H1 (cell line): ENCODE measurements around the gene IL9R. TPM values are rescaled to one million over a fixed set of nuclear protein-coding genes. Genes with fewer than 3 reads are reported as not detected.

Experiments used
- CTCF ChIA-PET: fragments of 300-600 bp; sonication (Branson Sonifier 250); formaldehyde crosslinking; loops from one replicate; lab custom pipeline; 2021; ENCODE audit not compliant: partially characterized antibody; lab: Charles Lee
- POLR2A ChIA-PET: fragments of 300-600 bp; sonication (Branson Sonifier 250); formaldehyde crosslinking; loops from one replicate; lab custom pipeline; 2021; ENCODE audit warnings: inconsistent platforms; ENCODE audit not compliant: partially characterized antibody; lab: Charles Lee
- DNase-seq, 2 experiments: peaks; one replicate each; pipeline versions ENCODE4 v3.0.0 to v3.0.0-alpha.2; 2010 to 2022; ENCODE audit warnings: low spot score in 2 of 2, low read depth in 1 of 2, mixed read lengths in 1 of 2
- FAIRE-seq: peaks from 2 replicates; lab custom pipeline; 2011; peaks lifted over from hg19 to GRCh38; lab: Jason Lieb, UNC
- H2AFZ ChIP-seq: 2 replicates; pipeline ENCODE4 v1.8.1; 2012; ENCODE audit warnings: low read length, inconsistent platforms
- H2AK5ac ChIP-seq: 2 replicates; pipeline ENCODE4 v1.6.1; 2013; ENCODE audit warnings: low read depth, low read length
- H2BK120ac ChIP-seq: replicated peaks from 2 replicates; pipeline ENCODE3; 2013; ENCODE audit warnings: low read depth, low read length, inconsistent platforms
- H2BK12ac ChIP-seq: 2 replicates; pipeline ENCODE4 v1.6.1; 2013; ENCODE audit warnings: low read depth, low read length
- H2BK15ac ChIP-seq: 2 replicates; pipeline ENCODE4 v1.6.1; 2013; ENCODE audit warnings: low read length
- H2BK20ac ChIP-seq: 2 replicates; pipeline ENCODE4 v1.6.1; 2013; ENCODE audit warnings: low read length
- H2BK5ac ChIP-seq: 2 replicates; pipeline ENCODE4 v1.6.1; 2013; ENCODE audit warnings: low read depth, low read length
- H3K14ac ChIP-seq: 2 replicates; pipeline ENCODE4 v1.6.1; 2013; ENCODE audit warnings: inconsistent platforms; ENCODE audit not compliant: insufficient read length
- H3K18ac ChIP-seq: 2 replicates; pipeline ENCODE4 v1.6.1; 2013; ENCODE audit warnings: low read length; ENCODE audit errors: extremely low read depth
- H3K23ac ChIP-seq: 2 replicates; pipeline ENCODE4 v1.6.1; 2013; ENCODE audit warnings: inconsistent platforms; ENCODE audit not compliant: insufficient read length
- H3K23me2 ChIP-seq: 2 replicates; pipeline ENCODE4 v1.6.1; 2013; ENCODE audit warnings: low read depth, low read length
- H3K27ac ChIP-seq: 2 replicates; pipeline ENCODE4 v1.6.1; 2011; ENCODE audit warnings: low read depth, low read length, inconsistent platforms
- H3K27me3 ChIP-seq, 4 experiments: replicated peaks in 1 of 4; 1 replicate in 1 of 4; 2 replicates in 3 of 4; pipeline versions ENCODE4 v1.6.1 to v1.8.1; 2011 to 2013; ENCODE audit warnings: low read length in 3 of 4, mild to moderate bottlenecking in 3 of 4, inconsistent platforms in 2 of 4, mixed read lengths in 2 of 4, moderate library complexity in 1 of 4; ENCODE audit not compliant: control insufficient read depth in 3 of 4, insufficient read depth in 3 of 4; ENCODE audit errors: extremely low read depth in 1 of 4
- H3K36me3 ChIP-seq, 4 experiments: 2 replicates each; pipeline versions ENCODE4 v1.6.1 to v1.8.1; 2011 to 2013; ENCODE audit warnings: mild to moderate bottlenecking in 4 of 4, low read length in 3 of 4, moderate library complexity in 2 of 4, control low read depth in 1 of 4, inconsistent platforms in 1 of 4; ENCODE audit not compliant: insufficient read depth in 4 of 4, control insufficient read depth in 2 of 4
- H3K4ac ChIP-seq: replicated peaks from 2 replicates; pipeline ENCODE3; 2013; ENCODE audit warnings: low read length, low read depth, mixed read lengths, inconsistent platforms; ENCODE audit not compliant: insufficient read length
- H3K4me1 ChIP-seq, 4 experiments: replicated peaks in 1 of 4; 1 replicate in 1 of 4; 2 replicates in 3 of 4; pipeline versions ENCODE4 v1.6.1 to v1.8.1; 2011 to 2013; ENCODE audit warnings: low read length in 3 of 4, inconsistent platforms in 2 of 4, mixed read lengths in 1 of 4; ENCODE audit not compliant: insufficient read depth in 4 of 4, control insufficient read depth in 3 of 4
- H3K4me2 ChIP-seq, 2 experiments: 2 replicates each; pipeline versions ENCODE4 v1.6.1 to v1.8.1; 2011 to 2013; ENCODE audit warnings: low read depth in 2 of 2, low read length in 2 of 2, control low read depth in 1 of 2, inconsistent platforms in 1 of 2, mild to moderate bottlenecking in 1 of 2; ENCODE audit not compliant: insufficient read depth in 1 of 2
- H3K4me3 ChIP-seq, 4 experiments: fragments of 200-600, 300-600 bp in 1 of 4; sonication (generic), shearing (Covaris generic), sonication (Bioruptor Twin) in 1 of 4; 2 replicates each; pipeline versions ENCODE4 v1.5.1 to v1.8.1; 2011 to 2016; ENCODE audit warnings: low read length in 4 of 4, low read depth in 3 of 4, control low read depth in 2 of 4, inconsistent platforms in 2 of 4, mild to moderate bottlenecking in 2 of 4, mixed read lengths in 1 of 4, moderate library complexity in 1 of 4; ENCODE audit not compliant: insufficient read depth in 2 of 4; ENCODE audit errors: extremely low read depth in 1 of 4
- H3K56ac ChIP-seq: replicated peaks from 2 replicates; pipeline ENCODE3; 2013; ENCODE audit warnings: low read depth, mild to moderate bottlenecking, mixed read lengths, low read length, inconsistent platforms; ENCODE audit not compliant: insufficient read length
- H3K79me1 ChIP-seq: 2 replicates; pipeline ENCODE4 v1.6.1; 2013; ENCODE audit warnings: low read depth, low read length, control low read depth
- H3K79me2 ChIP-seq, 2 experiments: 2 replicates each; pipeline versions ENCODE4 v1.6.1 to v1.8.1; 2012 to 2013; ENCODE audit warnings: low read length in 2 of 2, mild to moderate bottlenecking in 2 of 2, inconsistent platforms in 1 of 2; ENCODE audit not compliant: insufficient read depth in 2 of 2, control insufficient read depth in 1 of 2
- H3K9ac ChIP-seq, 4 experiments: replicated peaks in 1 of 4; 1 replicate in 1 of 4; 2 replicates in 3 of 4; pipeline versions ENCODE4 v1.6.1 to v1.8.1; 2011 to 2013; ENCODE audit warnings: low read depth in 3 of 4, low read length in 3 of 4, control low read depth in 2 of 4, mild to moderate bottlenecking in 2 of 4, moderate library complexity in 2 of 4, inconsistent platforms in 1 of 4; ENCODE audit errors: extremely low read depth in 1 of 4
- H3K9me3 ChIP-seq, 2 experiments: 2 replicates each; pipeline versions ENCODE4 v1.6.1 to v1.8.1; 2012 to 2013; ENCODE audit warnings: mild to moderate bottlenecking in 2 of 2, moderate library complexity in 2 of 2, control low read depth in 1 of 2, inconsistent platforms in 1 of 2, low read depth in 1 of 2, low read length in 1 of 2, mixed read lengths in 1 of 2; ENCODE audit not compliant: insufficient read depth in 2 of 2
- H4K20me1 ChIP-seq, 2 experiments: replicated peaks in 1 of 2; 2 replicates each; pipeline versions ENCODE3 to v1.8.1; 2011 to 2013; ENCODE audit warnings: inconsistent platforms in 2 of 2, low read length in 2 of 2, mild to moderate bottlenecking in 1 of 2; ENCODE audit not compliant: insufficient read depth in 2 of 2, control insufficient read depth in 1 of 2
- H4K5ac ChIP-seq: 2 replicates; pipeline ENCODE4 v1.6.1; 2013; ENCODE audit warnings: low read length, low read depth, mixed read lengths, inconsistent platforms; ENCODE audit not compliant: insufficient read length
- H4K8ac ChIP-seq: 2 replicates; pipeline ENCODE4 v1.8.0; 2013; ENCODE audit warnings: mild to moderate bottlenecking, moderate library complexity, low read length, inconsistent platforms; ENCODE audit not compliant: insufficient read depth; ENCODE audit errors: extremely low read depth
- H4K91ac ChIP-seq: replicated peaks from 2 replicates; pipeline ENCODE3; 2013; ENCODE audit warnings: low read length, mixed read lengths, inconsistent platforms; ENCODE audit not compliant: insufficient read length
- BCL11A ChIP-seq, 2 experiments: IDR thresholded peaks; one replicate each; pipeline ENCODE4 v1.6.1; 2011; ENCODE audit warnings: low read depth in 2 of 2, low read length in 2 of 2, mild to moderate bottlenecking in 2 of 2
- CEBPB ChIP-seq: IDR thresholded peaks from 2 replicates; pipeline ENCODE4 v1.6.1; 2012; ENCODE audit warnings: low read depth, low read length
- E2F6 ChIP-seq: IDR thresholded peaks from 2 replicates; pipeline ENCODE4 v1.6.1; 2012; ENCODE audit warnings: inconsistent platforms
- JUN ChIP-seq: IDR thresholded peaks from 2 replicates; pipeline ENCODE4 v1.6.1; 2011; ENCODE audit warnings: low read depth, mild to moderate bottlenecking, improper control_type of control experiment, low read length
- POLR2AphosphoS5 ChIP-seq: IDR thresholded peaks from 2 replicates; pipeline ENCODE4 v1.6.1; 2011; ENCODE audit warnings: low read depth, low read length
- RAD21 ChIP-seq, 2 experiments: IDR thresholded peaks in 1 of 2; conservative IDR thresholded peaks in 1 of 2; 2 replicates each; pipeline ENCODE4 v1.6.1; 2011; ENCODE audit warnings: low read depth in 2 of 2, low read length in 2 of 2, improper control_type of control experiment in 1 of 2, inconsistent platforms in 1 of 2, mild to moderate bottlenecking in 1 of 2, moderate library complexity in 1 of 2
- RXRA ChIP-seq: IDR thresholded peaks from 2 replicates; pipeline ENCODE4 v1.6.1; 2011; ENCODE audit warnings: low read depth, mild to moderate bottlenecking, low read length, moderate library complexity; ENCODE audit not compliant: insufficient read depth
- SAP30 ChIP-seq: fragments of 300-600 bp; sonication (generic); IDR thresholded peaks from 2 replicates; pipeline ENCODE4 v1.7.1; 2012; ENCODE audit warnings: low read length, moderate library complexity, mild to moderate bottlenecking, inconsistent platforms; ENCODE audit not compliant: insufficient read depth, insufficient replicate concordance
- SIN3A ChIP-seq, 2 experiments: IDR thresholded peaks in 1 of 2; conservative IDR thresholded peaks in 1 of 2; 2 replicates each; pipeline ENCODE4 v1.6.1; 2011 to 2012; ENCODE audit warnings: low read length in 2 of 2, improper control_type of control experiment in 1 of 2, low read depth in 1 of 2, mild to moderate bottlenecking in 1 of 2
- SUZ12 ChIP-seq: fragments of 200-600 bp; sonication (generic); IDR thresholded peaks from 2 replicates; pipeline ENCODE4 v1.6.1; 2012; ENCODE audit warnings: mild to moderate bottlenecking, inconsistent platforms, low read length, moderate library complexity, mixed read lengths
- TAF7 ChIP-seq: optimal IDR thresholded peaks from 2 replicates; pipeline ENCODE3; 2011; ENCODE audit warnings: low read depth, mild to moderate bottlenecking, inconsistent platforms, low read length, moderate library complexity, borderline replicate concordance
- TEAD4 ChIP-seq: IDR thresholded peaks from 2 replicates; pipeline ENCODE4 v1.6.1; 2012; ENCODE audit warnings: low read depth, low read length, inconsistent platforms, mixed read lengths
- YY1 ChIP-seq: IDR thresholded peaks from 2 replicates; pipeline ENCODE4 v1.6.1; 2011; ENCODE audit warnings: low read depth, mild to moderate bottlenecking, low read length
- WGBS, 2 experiments: shearing (Covaris generic) in 1 of 2; methylation state at CpG; one replicate each; pipeline versions ENCODE4 v1.1.6 to v1.1.7; 2013 to 2015; ENCODE audit warnings: low lambda C conversion rate in 2 of 2, mixed read lengths in 2 of 2, inconsistent platforms in 1 of 2, low coverage in 1 of 2, missing lambda C conversion rate in 1 of 2; ENCODE audit not compliant: insufficient replicate concordance in 2 of 2, insufficient coverage in 1 of 2, insufficient read length in 1 of 2; ENCODE audit errors: extremely low coverage in 1 of 2, missing lambda C conversion rate in 1 of 2; 5-methylcytosine and 5-hydroxymethylcytosine counted together
- polyA plus RNA-seq, 7 experiments: library from polyadenylated mRNA; depleted of rRNA in 3 of 7; stranded (reverse) in 5 of 7; unstranded in 2 of 7; fragments of >200 nt in 5 of 7; fragments of 200-250 nt in 2 of 7; gene quantifications; 1 replicate in 5 of 7; 2 replicates in 1 of 7; 4 replicates in 1 of 7; pipeline versions ENCODE4 v1.2.1 to v1.2.3, GENCODE V29; 2011 to 2013; ENCODE audit warnings: missing spikeins in 2 of 7, mixed read lengths in 2 of 7
- total RNA-seq: library from RNA; stranded (reverse); fragmentation: NEBNext Ultra II Directional; extraction: Animal tissue kit (Norgen Biotek cat#: 25700); gene quantifications from 2 replicates; pipeline ENCODE4 v1.2.1, GENCODE V29; 2021

IL9R gene
- total and polyA plus RNA-seq, 2 of the 8 experiments (the other 6 are each of a cell fraction or from before 2014, with no cell fraction given) = 0.14 to 0.28 TPM

- H3K4me3 ChIP-seq = no peak overlapping the region
- no peak overlapping the region for H3K23ac ChIP-seq
- no peak for TF ChIP-seq SIN3A (conservative IDR thresholded peaks at IDR 0.05 in 1 of 2, IDR thresholded peaks at IDR 0.05 in 1 of 2; ENCODE audit: low read depth in 1 of 2, low read length in 2 of 2)
- TF ChIP-seq JUN = no peak
- no peak for TF ChIP-seq SUZ12
- no peak for TF ChIP-seq E2F6
- TF ChIP-seq RXRA = no peak
- no peak for TF ChIP-seq CEBPB
- TF ChIP-seq TAF7 = no peak
- TF ChIP-seq BCL11A (IDR thresholded peaks at IDR 0.05; ENCODE audit: low read depth in 2 of 2, low read length in 2 of 2) = no peak
- no peak for TF ChIP-seq TEAD4
- no peak for TF ChIP-seq SAP30
- TF ChIP-seq RAD21 (IDR thresholded peaks at IDR 0.05 in 1 of 2, conservative IDR thresholded peaks at IDR 0.05 in 1 of 2; ENCODE audit: low read depth in 2 of 2, low read length in 2 of 2) = no peak
- TF ChIP-seq YY1 = no peak
- TF ChIP-seq POLR2AphosphoS5 = no peak
- no peak overlapping the region for H2AK5ac ChIP-seq
- no peak overlapping the region for H2BK5ac ChIP-seq
- H4K8ac ChIP-seq = no peak overlapping the region
- no peak overlapping the region for H3K27ac ChIP-seq
- no peak overlapping the region for H2BK120ac ChIP-seq
- H3K4me1 ChIP-seq = no peaks in the 10 kb centered on the region
- H3K79me1 ChIP-seq = no peaks in the 10 kb centered on the region
- H3K9ac ChIP-seq = no peak overlapping the region
- H3K79me2 ChIP-seq = no peaks in the 10 kb centered on the region
- H4K5ac ChIP-seq = no peak overlapping the region
- WGBS, 2 experiments = 78% methylated on average over 3 of the region's 5 CpGs; no CpG with 5 or more reads in 1 of the 2 experiments
- H2BK12ac ChIP-seq = no peak overlapping the region
- no peak overlapping the region for H4K91ac ChIP-seq
- no peak overlapping the region for H3K4ac ChIP-seq
- H3K27me3 ChIP-seq = no peaks in the 10 kb centered on the region
- no peak overlapping the region for H3K56ac ChIP-seq
- no peaks in the 10 kb centered on the region for H3K23me2 ChIP-seq
- H3K18ac ChIP-seq = no peak overlapping the region
- POLR2A ChIA-PET = no interaction called here
- CTCF ChIA-PET = no interaction called here
- H2AFZ ChIP-seq = no peak overlapping the region
- DNase-seq (no peak), FAIRE-seq (no peak)
- no peaks in the 10 kb centered on the region for H3K36me3 ChIP-seq
- no peak overlapping the region for H3K14ac ChIP-seq
- no peak overlapping the region for H2BK15ac ChIP-seq
- no peaks in the 10 kb centered on the region for H4K20me1 ChIP-seq
- H3K4me2 ChIP-seq = no peak overlapping the region
- H2BK20ac ChIP-seq = no peak overlapping the region
- peaks cover 68 to 90% of the 10 kb centered on the region in 2 experiments for H3K9me3 ChIP-seq
These were observed 2.9 kb downstream of the IL9R start for GRCh38 chrX:156000361-156000926.
